HG03558 (cell line): ENCODE measurements around the gene GPR32.
"Not testable (repeated sequence)": the region's sequence is repeated elsewhere in the genome, so short reads cannot be mapped to it uniquely, and the experiment has no call there.

Experiments
- ATAC-seq: cut with Tn5 transposase; IDR thresholded peaks from one replicate; pipeline ENCODE4 v1.9.1; 2021; ENCODE audit warnings: moderate number of reproducible peaks; ENCODE audit not compliant: unreplicated experiment; ENCODE audit errors: extremely low read depth

The GPR32 gene

DNA sequence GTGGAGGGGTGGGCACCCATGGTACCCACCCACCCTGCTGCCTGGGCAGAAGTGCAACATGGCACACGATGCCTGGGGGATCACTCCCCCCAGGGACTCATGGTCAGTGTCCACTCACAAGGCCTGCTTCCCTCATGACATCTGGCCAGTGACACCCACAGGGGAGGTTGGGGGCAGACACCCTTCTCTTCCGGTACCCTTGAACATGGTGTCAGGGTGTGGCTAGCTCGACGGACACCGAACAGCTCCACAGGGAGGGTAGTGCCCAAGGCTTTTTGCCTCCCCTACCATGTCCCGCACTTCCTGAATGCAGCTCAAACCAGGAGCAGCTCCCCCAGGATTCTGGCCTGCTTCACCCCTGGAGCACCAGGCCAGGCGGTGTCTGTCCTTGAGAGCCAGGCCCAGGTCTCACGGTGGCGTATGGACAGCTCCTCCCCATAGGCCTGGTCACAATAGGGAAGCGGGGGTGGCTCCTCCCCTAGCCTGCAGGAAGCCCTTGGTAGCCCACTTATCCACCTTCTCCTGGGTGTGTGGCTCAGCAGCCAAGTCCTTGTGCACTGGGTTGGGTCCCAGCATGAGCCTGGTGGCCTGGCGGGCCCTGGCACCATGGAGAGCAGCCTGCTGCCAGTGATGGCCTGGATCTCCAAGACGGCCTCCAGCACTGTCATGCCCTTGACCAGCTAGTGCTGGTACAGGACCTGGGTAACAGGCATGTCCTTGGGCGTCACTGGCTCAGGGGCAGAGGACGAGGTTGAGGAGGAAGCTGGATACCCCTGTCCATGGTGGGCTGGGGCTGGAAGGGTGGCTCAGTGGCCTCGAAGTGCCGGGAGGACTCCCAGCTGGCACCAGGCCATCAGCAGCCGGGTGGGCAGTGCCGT is 27.8 kb downstream of the GPR32 start:
- ATAC-seq, result no peak

- ATAC-seq, result no peak
Measured at GRCh38 chr19:50798659-50799546, 28.6 kb downstream of the GPR32 start.

DNA sequence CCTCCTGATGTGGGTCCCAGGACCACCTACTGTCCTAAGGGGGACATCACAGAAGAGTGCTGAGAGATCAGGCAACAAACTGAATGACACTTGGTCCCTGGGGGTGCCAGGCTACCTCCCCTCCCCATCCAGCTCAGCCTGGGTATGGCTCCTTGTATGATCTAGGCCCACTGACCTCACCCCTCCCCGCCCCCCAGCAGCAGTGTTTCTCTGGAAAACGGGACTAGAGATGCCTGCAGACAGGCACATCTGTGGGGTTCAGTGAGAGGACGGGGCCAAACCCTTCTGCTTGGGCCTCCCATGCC is 29.2 kb downstream of the GPR32 start:
- ATAC-seq, result no peak

DNA sequence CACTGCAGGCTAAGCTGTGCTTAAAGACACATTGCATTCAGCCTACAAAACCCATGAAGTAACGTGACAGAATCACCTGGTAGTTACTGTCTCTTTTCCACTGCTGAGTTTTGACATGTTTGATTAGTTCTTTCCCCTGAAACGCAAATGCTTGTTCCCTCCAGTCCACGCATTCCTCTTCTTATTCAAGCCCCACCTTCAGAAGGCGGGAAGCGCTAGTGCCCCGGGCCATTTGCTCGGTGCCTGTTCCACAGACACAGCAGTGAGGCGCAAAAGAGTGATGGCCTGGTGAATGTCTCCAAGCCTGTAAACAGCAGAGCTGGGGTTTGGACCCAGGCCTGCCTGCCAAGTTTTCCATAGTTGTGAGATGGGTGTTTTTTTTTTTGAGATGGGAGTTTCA is 30.8 kb downstream of the GPR32 start:
- no peak for ATAC-seq

DNA sequence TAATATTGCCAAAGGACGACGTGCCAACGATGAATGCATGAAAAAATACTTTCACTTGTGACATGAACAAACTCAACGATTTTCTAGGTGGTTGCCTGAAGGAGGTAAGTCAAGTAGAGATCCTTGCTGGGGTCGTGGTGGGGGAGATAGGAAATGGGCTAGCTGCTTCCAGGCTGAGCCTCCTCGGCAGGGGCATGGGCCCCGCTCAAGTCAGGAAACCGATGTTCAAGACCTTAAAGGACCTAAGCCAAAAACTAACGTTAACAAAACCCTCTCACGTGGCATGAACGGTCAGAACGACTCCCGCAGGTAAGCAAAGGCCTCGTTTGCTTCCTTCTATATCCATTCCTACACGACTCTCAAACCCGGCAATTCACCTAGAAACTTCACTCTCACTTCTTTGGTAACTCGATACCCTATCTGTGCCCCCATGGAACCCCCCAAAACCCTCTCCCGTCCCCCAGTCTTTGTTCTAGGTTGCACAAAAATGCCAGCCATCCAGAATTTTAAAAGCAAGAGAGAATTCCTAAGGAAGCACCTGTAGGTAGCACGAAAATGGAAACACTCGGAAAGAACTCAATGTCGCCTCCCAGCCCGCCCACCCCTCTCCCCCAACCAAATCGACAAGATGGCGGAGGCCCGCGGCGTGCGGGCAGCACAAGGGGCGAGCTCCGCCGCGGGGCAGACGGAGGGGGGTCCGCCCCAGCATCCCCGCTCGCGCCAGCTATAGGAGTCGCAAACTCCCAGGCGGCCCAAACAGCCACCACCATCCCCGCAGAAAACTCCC is 33.6 kb downstream of the GPR32 start:
- no peak for ATAC-seq

- peak; percentile 78 for ATAC-seq
Measured at GRCh38 chr19:50804420-50805272, 34.4 kb downstream of the GPR32 start.

DNA sequence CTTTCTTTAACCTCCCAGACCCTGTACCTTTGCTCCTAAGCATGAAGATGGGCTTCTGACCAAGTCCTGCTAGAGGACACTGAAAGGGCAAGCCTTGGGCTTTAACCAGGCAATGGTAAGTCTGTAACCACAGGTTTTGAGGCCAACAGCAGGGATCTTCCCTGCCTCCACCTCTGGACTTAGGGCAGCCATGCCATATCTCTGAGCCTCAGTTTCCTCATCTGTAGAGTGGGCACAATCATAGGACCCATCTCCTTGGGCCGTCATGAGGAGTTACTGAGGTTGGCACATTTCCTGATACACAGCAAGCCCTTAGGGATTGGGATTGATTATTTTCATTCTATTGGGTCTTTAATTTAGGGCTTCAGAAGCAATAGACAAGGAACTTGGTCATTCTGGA is 38.6 kb downstream of the GPR32 start:
- ATAC-seq, result no peak

DNA sequence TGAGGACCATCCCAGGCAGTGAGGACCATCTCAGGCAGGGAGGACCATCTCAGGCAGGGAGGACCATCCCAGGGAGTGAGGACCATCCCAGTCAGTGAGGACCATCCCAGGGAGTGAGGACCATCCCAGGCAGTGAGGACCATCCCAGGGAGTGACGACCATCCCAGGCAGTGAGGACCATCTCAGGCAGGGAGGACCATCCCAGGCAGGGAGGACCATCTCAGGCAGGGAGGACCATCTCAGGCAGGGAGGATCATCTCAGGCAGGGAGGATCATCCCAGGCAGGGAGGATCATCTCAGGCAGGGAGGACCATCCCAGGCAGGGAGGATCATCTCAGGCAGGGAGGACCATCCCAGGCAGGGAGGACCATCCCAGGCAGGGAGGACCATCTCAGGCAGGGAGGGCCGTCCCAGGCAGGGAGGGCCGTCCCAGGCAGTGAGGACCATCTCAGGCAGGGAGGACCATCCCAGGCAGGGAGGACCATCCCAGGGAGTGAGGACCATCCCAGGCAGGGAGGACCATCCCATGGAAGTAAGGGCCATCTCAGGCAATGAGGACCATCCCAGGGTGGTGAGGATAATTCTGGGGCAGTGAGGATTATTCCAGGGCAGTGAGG is 41.5 kb downstream of the GPR32 start:
- ATAC-seq, result not testable (repeated sequence)

DNA sequence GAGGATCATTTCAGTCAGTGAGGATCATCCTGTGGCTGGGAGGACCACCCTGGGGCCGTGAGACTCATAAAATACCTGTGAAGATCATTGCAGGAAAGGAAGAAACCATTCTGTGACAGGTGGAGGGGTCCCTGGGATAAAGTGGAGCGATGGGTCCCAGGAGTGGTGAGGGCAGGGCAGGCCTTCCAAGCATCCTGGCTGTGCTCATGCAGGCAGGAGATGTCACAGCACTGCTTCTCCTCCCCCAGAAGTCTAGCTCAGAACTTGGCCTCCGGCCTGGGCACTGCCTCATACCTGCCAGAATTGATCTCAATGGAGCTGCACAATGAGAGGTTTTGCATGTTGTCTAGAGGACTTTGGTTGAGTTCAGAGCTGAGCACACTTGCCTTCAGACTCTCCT is 42.2 kb downstream of the GPR32 start:
- no peak for ATAC-seq

- ATAC-seq, result no peak
Measured at GRCh38 chr19:50814883-50815282, 44.6 kb downstream of the GPR32 start.

DNA sequence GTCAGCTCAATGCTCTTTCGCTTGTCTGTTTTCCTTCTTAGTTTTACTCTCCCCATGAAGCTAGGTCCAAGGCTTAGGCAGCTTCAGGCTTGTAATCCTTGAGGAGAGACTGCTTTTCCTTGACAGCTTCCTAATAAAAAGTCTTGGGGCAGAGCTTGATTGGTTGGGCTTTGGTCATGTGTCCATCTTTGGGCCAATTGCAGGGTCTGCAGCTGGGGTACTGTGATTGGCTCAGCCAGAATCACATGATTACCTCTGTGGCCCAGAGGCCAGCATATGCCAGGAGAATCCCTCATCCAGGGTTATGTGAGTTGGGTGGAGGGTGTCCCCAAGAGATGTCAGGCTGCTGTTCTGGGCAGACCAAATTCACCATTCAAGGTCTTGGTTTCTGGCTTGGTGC is 45.2 kb downstream of the GPR32 start:
- no peak for ATAC-seq

- no peak for ATAC-seq
Measured at GRCh38 chr19:50817941-50818858, 47.9 kb downstream of the GPR32 start.

GRCh38 chr19:50818859-50819472 is 48.7 kb downstream of the GPR32 start:
- no peak for ATAC-seq

GRCh38 chr19:50819636-50820035 is 49.4 kb downstream of the GPR32 start:
- no peak for ATAC-seq

GRCh38 chr19:50820086-50820485 is 49.8 kb downstream of the GPR32 start:
- no peak for ATAC-seq

DNA sequence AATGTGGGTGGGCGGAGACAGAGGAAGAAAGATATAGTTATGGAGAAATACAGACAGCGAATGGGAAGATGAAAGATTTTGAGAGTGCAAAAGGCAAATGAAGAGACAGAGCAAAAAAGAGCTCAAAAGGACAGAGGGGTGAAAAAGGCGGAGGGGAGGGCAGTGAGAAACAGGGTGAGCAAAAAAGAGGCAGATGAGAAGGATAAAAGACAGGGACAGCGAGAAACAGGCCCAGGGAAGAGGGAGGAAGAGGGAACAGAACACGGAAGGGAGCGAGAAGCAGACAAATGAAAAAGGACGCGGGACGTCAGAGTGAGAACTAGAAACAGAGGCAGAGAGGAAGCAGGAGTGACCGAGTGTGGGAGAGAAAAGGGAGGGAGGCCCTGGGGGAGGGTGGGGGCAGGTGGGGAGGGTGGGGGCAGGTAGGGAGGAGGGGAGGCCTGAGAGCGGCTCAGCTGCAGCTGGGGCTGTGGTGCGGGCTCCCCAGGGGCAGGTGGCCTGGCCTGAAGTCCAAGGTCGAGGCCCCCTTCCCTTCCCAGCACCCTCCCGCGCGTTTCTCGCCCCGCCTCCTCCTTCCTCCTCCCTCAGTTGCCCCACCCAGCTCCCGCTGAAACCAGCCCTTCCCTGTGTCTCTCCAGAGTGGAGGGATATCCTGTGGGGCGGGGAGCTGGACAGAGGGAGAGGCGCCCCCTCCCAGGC is 50.4 kb downstream of the GPR32 start:
- no peak for ATAC-seq

- no peak for ATAC-seq
Measured at GRCh38 chr19:50821248-50821612, 51.0 kb downstream of the GPR32 start.
